Kidney capillary endothelial cell (primary cell): ENCODE data around the gene SLC7A4.
"Not testable (repeated sequence)": the region's sequence is repeated elsewhere in the genome, so short reads cannot be mapped to it uniquely, and the experiment has no call there.

Source experiments
- DNase-seq: peaks from one replicate; pipeline ENCODE4 v3.0.0-alpha.2; 2018; ENCODE audit warnings: low spot score

Gene SLC7A4

GRCh38 chr22:21016644-21017420 is 15.5 kb downstream of the SLC7A4 start:
- no peak for DNase-seq

- DNase-seq: no peak
These were observed 16.8 kb downstream of the SLC7A4 start for GRCh38 chr22:21015466-21016006.

GRCh38 chr22:21014726-21015465 is 17.5 kb downstream of the SLC7A4 start, which contains the start of gene P2RX6:
Gene P2RX6 (plus strand): TSS chr22:21015165. CDS start chr22:21015175, 10 bp downstream.
- peak; percentile 13 for DNase-seq

GRCh38 chr22:21014202-21014725 is 18.1 kb downstream of the SLC7A4 start:
- DNase-seq: peak; percentile 95

GRCh38 chr22:21013657-21014201 is 18.6 kb downstream of the SLC7A4 start:
- no peak for DNase-seq

- DNase-seq: no peak
These were observed 19.6 kb downstream of the SLC7A4 start for GRCh38 chr22:21012446-21013407.

GRCh38 chr22:21010426-21011113 is 21.8 kb downstream of the SLC7A4 start:
- no peak for DNase-seq

GRCh38 chr22:21009638-21010425 is 22.5 kb downstream of the SLC7A4 start:
- peak; percentile 27 for DNase-seq

- DNase-seq: not testable (repeated sequence)
These were observed 23.2 kb downstream of the SLC7A4 start for GRCh38 chr22:21009208-21009607.

GRCh38 chr22:21003782-21004181 is 28.6 kb downstream of the SLC7A4 start:
- DNase-seq: no peak

GRCh38 chr22:21001601-21002325 is 30.6 kb downstream of the SLC7A4 start, which contains the start of gene THAP7:
Gene THAP7 (minus strand): TSS chr22:21002118. CDS start chr22:21001911, 207 bp downstream.
- peak; percentile 96 for DNase-seq

GRCh38 chr22:21000987-21001600 is 31.3 kb downstream of the SLC7A4 start:
- DNase-seq: no peak

GRCh38 chr22:21000207-21000986 is 32.0 kb downstream of the SLC7A4 start:
- DNase-seq: no peak

- DNase-seq: no peak
These were observed 32.8 kb downstream of the SLC7A4 start for GRCh38 chr22:20999350-21000206.

GRCh38 chr22:20998411-20999336 is 33.7 kb downstream of the SLC7A4 start:
- DNase-seq: no peak
